GM10847 (cell line): Measurements from ENCODE around the gene BUB1B.
A peak's percentile ranks its signal among the peaks of the same experiment; 100 is the strongest.

Experiments
- POLR2A ChIP-seq: IDR thresholded peaks from 2 replicates; pipeline ENCODE4 v1.6.1; 2011; ENCODE audit not compliant: insufficient read length; ENCODE audit errors: extremely low read depth

The BUB1B gene

GRCh38 chr15:40160689-40161688 is at the start of gene BUB1B:
Gene BUB1B, plus strand, starts transcription at chr15:40161069. Its CDS starts 152 bp downstream, at chr15:40161221.
- TF ChIP-seq POLR2A, result peak; percentile 72

- TF ChIP-seq POLR2A, result no peak
Measured at GRCh38 chr15:40111888-40112287, 49.0 kb upstream of the BUB1B start.

- TF ChIP-seq POLR2A, result no peak
Measured at GRCh38 chr15:40112789-40113188, 48.1 kb upstream of the BUB1B start.

GRCh38 chr15:40114218-40114617 is 46.7 kb upstream of the BUB1B start:
- no peak for TF ChIP-seq POLR2A

GRCh38 chr15:40115670-40116093 is 45.2 kb upstream of the BUB1B start:
- TF ChIP-seq POLR2A, result no peak

- no peak for TF ChIP-seq POLR2A
Measured at GRCh38 chr15:40118473-40118872, 42.4 kb upstream of the BUB1B start.

- TF ChIP-seq POLR2A, result no peak
Measured at GRCh38 chr15:40121911-40122638, 38.8 kb upstream of the BUB1B start.

GRCh38 chr15:40125950-40126349 is 34.9 kb upstream of the BUB1B start:
- TF ChIP-seq POLR2A, result no peak

- no peak for TF ChIP-seq POLR2A
Measured at GRCh38 chr15:40128766-40129660, 31.9 kb upstream of the BUB1B start.

- no peak for TF ChIP-seq POLR2A
Measured at GRCh38 chr15:40130118-40130517, 30.8 kb upstream of the BUB1B start.

GRCh38 chr15:40130799-40131502 is 29.9 kb upstream of the BUB1B start:
- TF ChIP-seq POLR2A, result no peak

- TF ChIP-seq POLR2A, result no peak
Measured at GRCh38 chr15:40133544-40133943, 27.3 kb upstream of the BUB1B start.

GRCh38 chr15:40134885-40135284 is 26.0 kb upstream of the BUB1B start:
- no peak for TF ChIP-seq POLR2A

GRCh38 chr15:40136470-40137302 is 24.2 kb upstream of the BUB1B start:
- TF ChIP-seq POLR2A, result no peak
